KMS-11 (cell line): ENCODE results near the gene FUOM.

Source experiments
- H2AFZ ChIP-seq: fragments of 200-600 bp; sonication (generic); 2 replicates; pipeline ENCODE4 v1.6.1; 2016; ENCODE audit warnings: antibody characterized with exemption, mixed run types, low read depth
- H3K27ac ChIP-seq: fragments of 200-600 bp; sonication (generic); 2 replicates; pipeline ENCODE4 v1.6.1; 2016; ENCODE audit warnings: mild to moderate bottlenecking, mixed run types
- H3K27me3 ChIP-seq: fragments of 200-600 bp; sonication (generic); 2 replicates; pipeline ENCODE4 v1.6.1; 2017; ENCODE audit warnings: mild to moderate bottlenecking, low read depth, mixed run types, moderate library complexity; ENCODE audit not compliant: insufficient read depth
- H3K36me3 ChIP-seq: fragments of 200-600 bp; sonication (generic); 2 replicates; pipeline ENCODE4 v1.6.1; 2017; ENCODE audit warnings: mild to moderate bottlenecking, mixed run types; ENCODE audit not compliant: insufficient read depth
- H3K4me1 ChIP-seq: fragments of 200-600 bp; sonication (generic); 2 replicates; pipeline ENCODE4 v1.6.1; 2016; ENCODE audit warnings: mild to moderate bottlenecking, low read depth, mixed run types; ENCODE audit not compliant: poor library complexity, severe bottlenecking
- H3K4me2 ChIP-seq: fragments of 200-600 bp; sonication (generic); 2 replicates; pipeline ENCODE4 v1.7.0; 2016; ENCODE audit warnings: mild to moderate bottlenecking, mixed run types
- H3K4me3 ChIP-seq: fragments of 200-600 bp; sonication (generic); IDR thresholded peaks from 2 replicates; pipeline ENCODE4 v1.6.1; 2017; ENCODE audit warnings: low read depth, low read length, mixed read lengths; ENCODE audit not compliant: insufficient read depth
- H3K79me2 ChIP-seq: fragments of 200-600 bp; sonication (generic); 2 replicates; pipeline ENCODE4 v1.6.1; 2016; ENCODE audit warnings: low read depth, mixed run types; ENCODE audit not compliant: insufficient read depth
- H3K9ac ChIP-seq: fragments of 200-600 bp; sonication (generic); 2 replicates; pipeline ENCODE4 v1.6.1; 2016; ENCODE audit warnings: mild to moderate bottlenecking, mixed run types
- H4K20me1 ChIP-seq: fragments of 200-600 bp; sonication (generic); 2 replicates; pipeline ENCODE4 v1.6.1; 2016; ENCODE audit warnings: mild to moderate bottlenecking, mixed run types; ENCODE audit not compliant: insufficient read depth
- TF ChIP-seq, protein P1 (sequence below): fragments of 200-600 bp; sonication (generic); conservative IDR thresholded peaks from 2 replicates; pipeline ENCODE4 v1.6.1; 2017; ENCODE audit warnings: low read depth, mild to moderate bottlenecking, antibody characterized with exemption, low read length, moderate library complexity, mixed read lengths

FUOM gene

DNA sequence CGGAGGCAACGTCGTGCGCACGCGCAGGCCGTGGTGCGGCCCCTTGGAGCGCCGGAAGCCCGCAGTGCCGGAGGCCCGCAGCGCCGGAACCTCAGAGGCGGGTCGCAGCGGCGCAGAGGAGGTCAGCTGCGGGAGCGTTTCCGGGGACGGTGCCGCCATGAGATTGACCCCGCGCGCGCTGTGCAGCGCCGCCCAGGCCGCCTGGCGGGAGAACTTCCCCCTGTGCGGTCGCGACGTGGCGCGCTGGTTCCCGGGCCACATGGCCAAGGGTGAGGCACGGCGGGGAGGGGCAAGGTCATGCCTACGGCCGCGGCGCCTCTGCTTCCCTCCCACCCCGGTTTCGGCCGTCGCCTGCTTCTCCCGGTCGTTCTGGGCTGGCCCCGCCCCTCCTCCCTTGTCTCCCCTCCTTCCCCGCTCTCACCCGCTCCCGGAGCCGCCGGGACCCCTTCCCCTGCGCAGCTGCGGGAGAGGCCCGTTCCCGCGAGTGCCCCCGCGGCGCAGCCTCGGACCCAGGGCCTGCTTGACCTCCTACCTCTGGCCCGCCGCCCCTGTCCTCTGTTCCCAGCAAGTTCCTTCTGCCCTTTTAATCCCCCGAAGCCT lies 36.3 kb upstream of the FUOM start, which contains the start of gene MTG1:
Gene MTG1, plus strand, starts transcription at position 94 of the 600 bp plus-strand sequence. Its CDS starts 64 bp downstream, at position 158.
- Histone ChIP-seq H3K4me2 (peak within 1 kb of the TSS; percentile 70), H2AFZ (peak within 1 kb of the TSS; percentile 75), H3K27ac (peak within 1 kb of the TSS; percentile 95), H3K36me3 (no peaks in the 10 kb centered on the region), H3K9ac (peak within 1 kb of the TSS; percentile 99), H3K4me1 (peaks cover 40% of the 10 kb centered on the region), H3K27me3 (no peaks in the 10 kb centered on the region), H4K20me1 (no peaks in the 10 kb centered on the region), H3K79me2 (peaks cover 17% of the 10 kb centered on the region; the same call in 1 of the 2 replicates), H3K4me3 (no peak within 1 kb of the TSS)
- TF ChIP-seq, protein P1, sequence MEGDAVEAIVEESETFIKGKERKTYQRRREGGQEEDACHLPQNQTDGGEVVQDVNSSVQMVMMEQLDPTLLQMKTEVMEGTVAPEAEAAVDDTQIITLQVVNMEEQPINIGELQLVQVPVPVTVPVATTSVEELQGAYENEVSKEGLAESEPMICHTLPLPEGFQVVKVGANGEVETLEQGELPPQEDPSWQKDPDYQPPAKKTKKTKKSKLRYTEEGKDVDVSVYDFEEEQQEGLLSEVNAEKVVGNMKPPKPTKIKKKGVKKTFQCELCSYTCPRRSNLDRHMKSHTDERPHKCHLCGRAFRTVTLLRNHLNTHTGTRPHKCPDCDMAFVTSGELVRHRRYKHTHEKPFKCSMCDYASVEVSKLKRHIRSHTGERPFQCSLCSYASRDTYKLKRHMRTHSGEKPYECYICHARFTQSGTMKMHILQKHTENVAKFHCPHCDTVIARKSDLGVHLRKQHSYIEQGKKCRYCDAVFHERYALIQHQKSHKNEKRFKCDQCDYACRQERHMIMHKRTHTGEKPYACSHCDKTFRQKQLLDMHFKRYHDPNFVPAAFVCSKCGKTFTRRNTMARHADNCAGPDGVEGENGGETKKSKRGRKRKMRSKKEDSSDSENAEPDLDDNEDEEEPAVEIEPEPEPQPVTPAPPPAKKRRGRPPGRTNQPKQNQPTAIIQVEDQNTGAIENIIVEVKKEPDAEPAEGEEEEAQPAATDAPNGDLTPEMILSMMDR, result no peak

DNA sequence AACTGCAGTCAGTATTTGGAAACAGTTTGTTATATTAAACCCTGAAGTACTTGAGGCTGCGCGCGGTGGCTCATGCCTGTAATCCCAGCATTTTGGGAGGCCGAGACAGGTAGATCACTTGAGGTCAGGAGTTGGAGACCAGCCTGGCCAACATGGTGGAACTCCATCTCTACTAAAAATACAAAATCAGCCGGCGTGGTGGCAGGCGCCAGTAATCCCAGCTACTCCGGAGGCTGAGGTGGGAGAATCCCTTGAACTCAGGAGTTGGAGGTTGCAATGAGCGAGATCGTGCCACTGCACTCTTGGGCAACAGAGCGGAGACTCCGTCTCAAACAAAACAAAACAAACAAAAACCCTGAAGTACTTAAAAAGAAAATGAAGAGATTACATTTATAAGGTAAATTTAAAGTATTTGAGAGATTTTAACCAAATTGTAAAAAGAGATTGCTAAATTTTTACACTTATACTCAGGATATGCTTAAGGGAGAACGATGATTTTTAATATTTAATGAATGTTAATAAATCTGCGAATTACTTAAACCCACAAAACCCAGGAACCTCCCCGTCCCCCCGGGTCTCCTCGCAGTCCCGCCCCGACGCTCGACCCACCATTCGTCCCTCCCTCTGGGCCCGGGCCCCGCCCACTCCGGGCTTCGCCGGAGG lies 35.7 kb upstream of the FUOM start:
- TF ChIP-seq, protein P1, result no peak
- Histone ChIP-seq H3K9ac (peak overlapping the region; percentile 99; the same call in 1 of the 2 replicates), H4K20me1 (no peaks in the 10 kb centered on the region), H3K27ac (no peak overlapping the region), H3K79me2 (peaks cover 17% of the 10 kb centered on the region; the same call in 1 of the 2 replicates), H3K4me1 (peaks cover 40% of the 10 kb centered on the region), H3K36me3 (no peaks in the 10 kb centered on the region), H2AFZ (peak overlapping the region; percentile 0; the same call in 1 of the 2 replicates), H3K27me3 (no peaks in the 10 kb centered on the region), H3K4me3 (no peak overlapping the region), H3K4me2 (peak overlapping the region; percentile 43; the same call in 1 of the 2 replicates)

DNA sequence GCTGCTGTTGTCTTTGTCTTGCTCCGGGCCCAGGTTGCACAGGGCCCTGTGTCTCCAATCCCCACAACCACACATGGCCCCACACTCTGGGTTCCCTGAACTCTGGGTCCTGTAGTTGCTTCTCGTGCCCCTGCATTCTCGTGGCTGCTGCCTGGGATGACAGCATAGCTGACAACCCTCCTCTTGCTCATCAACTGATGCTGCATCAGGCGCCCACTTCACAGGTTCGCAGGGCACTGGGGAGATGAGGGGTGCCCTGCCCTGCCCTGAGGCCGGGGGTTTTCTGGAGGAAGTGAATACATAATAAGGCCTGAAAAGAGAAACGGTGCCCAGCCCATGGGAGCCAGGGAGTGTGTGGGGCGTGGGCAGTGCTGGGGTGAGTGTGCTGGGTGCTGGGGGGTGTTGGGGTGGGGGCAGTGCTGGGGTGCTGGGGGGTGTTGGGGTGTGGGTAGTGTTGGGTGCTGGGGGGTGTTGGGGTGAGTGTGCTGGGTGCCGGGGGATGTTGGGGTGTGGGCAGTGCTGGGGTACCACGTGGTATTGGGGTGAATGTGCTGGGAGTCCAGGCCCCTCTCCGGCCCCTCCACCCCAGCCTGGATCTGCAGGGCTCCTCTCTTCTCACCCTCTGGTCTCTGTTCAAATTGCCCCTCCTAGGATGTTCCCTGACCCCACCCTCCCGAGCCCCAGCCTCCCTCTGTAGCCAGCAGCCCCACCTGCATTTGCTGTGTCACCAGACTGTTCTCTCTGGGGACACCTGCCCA lies 34.1 kb upstream of the FUOM start:
- no peak overlapping the region; the same call in 1 of the 2 replicates for H3K27ac ChIP-seq
- no peaks in the 10 kb centered on the region for H3K27me3 ChIP-seq
- no peak overlapping the region for H3K4me2 ChIP-seq
- H3K4me1 ChIP-seq, result peaks cover 50% of the 10 kb centered on the region
- H3K79me2 ChIP-seq, result peaks cover 17% of the 10 kb centered on the region; the same call in 1 of the 2 replicates
- no peaks in the 10 kb centered on the region for H3K36me3 ChIP-seq
- no peak overlapping the region for H3K9ac ChIP-seq
- TF ChIP-seq, protein P1, result no peak
- H4K20me1 ChIP-seq, result no peaks in the 10 kb centered on the region
- no peak overlapping the region for H2AFZ ChIP-seq
- H3K4me3 ChIP-seq, result no peak overlapping the region

DNA sequence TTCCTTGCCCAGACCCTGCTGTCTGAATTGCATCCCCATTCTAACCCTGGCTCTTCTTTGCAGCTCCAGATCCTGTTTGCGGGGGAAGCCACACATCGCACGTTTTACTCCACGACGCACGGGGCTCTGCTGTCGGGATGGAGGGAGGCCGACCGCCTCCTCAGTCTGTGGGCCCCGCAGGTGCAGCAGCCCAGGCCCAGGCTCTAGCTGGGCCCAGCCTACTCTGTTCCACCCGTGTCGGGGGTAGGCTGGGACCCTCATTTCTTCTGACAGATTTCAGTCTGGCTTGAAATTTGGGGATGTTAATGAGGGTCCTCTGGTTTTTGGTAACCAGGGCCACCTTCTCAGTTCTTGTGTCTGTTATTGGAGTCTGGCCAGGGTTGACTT lies 33.4 kb upstream of the FUOM start:
- Histone ChIP-seq H3K79me2 (peaks cover 17% of the 10 kb centered on the region; the same call in 1 of the 2 replicates), H2AFZ (no peak overlapping the region), H4K20me1 (no peaks in the 10 kb centered on the region), H3K4me3 (no peak overlapping the region), H3K27me3 (no peaks in the 10 kb centered on the region), H3K4me1 (peaks cover 50% of the 10 kb centered on the region), H3K36me3 (no peaks in the 10 kb centered on the region), H3K4me2 (0 out of 2 replicates have a peak overlapping the region, but pooled peaks have one; percentile 91), H3K9ac (no peak overlapping the region), H3K27ac (peak overlapping the region; percentile 92; the same call in 1 of the 2 replicates)
- TF ChIP-seq, protein P1, result no peak
